ENCODE measurements around the gene PHF14.

The PHF14 gene

GRCh38 chr7:11196143-11196542 lies 222.5 kb downstream of the PHF14 start:
- no peak for TF ChIP-seq CTCF (conservative IDR thresholded peaks at IDR 0.05; ENCODE audit: control insufficient read depth, insufficient read depth, low read depth, low read length)
- no peak overlapping the region for H3K4me3 ChIP-seq (ENCODE audit: control insufficient read depth, low read depth, low read length)
- no peak for DNase-seq (ENCODE audit: low read depth)

GRCh38 chr7:11203224-11203623 lies 229.6 kb downstream of the PHF14 start:
- no peak overlapping the region for H3K4me3 ChIP-seq (ENCODE audit: control insufficient read depth, low read depth, low read length)
- no peak for DNase-seq (ENCODE audit: low read depth)
- no peak for TF ChIP-seq CTCF (conservative IDR thresholded peaks at IDR 0.05; ENCODE audit: control insufficient read depth, insufficient read depth, low read depth, low read length)

- no peak for TF ChIP-seq CTCF (conservative IDR thresholded peaks at IDR 0.05; ENCODE audit: control insufficient read depth, insufficient read depth, low read depth, low read length)
- no peak for DNase-seq (ENCODE audit: low read depth)
These were observed 230.0 kb downstream of the PHF14 start for GRCh38 chr7:11203683-11204082.

GRCh38 chr7:11206177-11206899 lies 232.7 kb downstream of the PHF14 start:
- no peak for TF ChIP-seq CTCF (conservative IDR thresholded peaks at IDR 0.05; ENCODE audit: control insufficient read depth, insufficient read depth, low read depth, low read length)
- DNase-seq (ENCODE audit: low read depth), result no peak
- no peak overlapping the region for H3K4me3 ChIP-seq (ENCODE audit: control insufficient read depth, low read depth, low read length)

More at GRCh38 chr7:11203683-11204082, 230.0 kb downstream of the PHF14 start:
- H3K4me3 ChIP-seq (ENCODE audit: control insufficient read depth, low read depth, low read length), result no peak overlapping the region

GRCh38 chr7:11207565-11207964 lies 233.9 kb downstream of the PHF14 start:
- DNase-seq (ENCODE audit: low read depth), result no peak
- peak; percentile 9 for TF ChIP-seq CTCF (conservative IDR thresholded peaks at IDR 0.05; ENCODE audit: control insufficient read depth, insufficient read depth, low read depth, low read length)
- no peak overlapping the region for H3K4me3 ChIP-seq (ENCODE audit: control insufficient read depth, low read depth, low read length)

- no peak for TF ChIP-seq CTCF (conservative IDR thresholded peaks at IDR 0.05; ENCODE audit: control insufficient read depth, insufficient read depth, low read depth, low read length)
These were observed 235.3 kb downstream of the PHF14 start for GRCh38 chr7:11208883-11209465.

More at GRCh38 chr7:11208883-11209465, 235.3 kb downstream of the PHF14 start:
- no peak for DNase-seq (ENCODE audit: low read depth)
- H3K4me3 ChIP-seq (ENCODE audit: control insufficient read depth, low read depth, low read length), result no peak overlapping the region

All from fibroblast of mammary gland (primary cell).